ENCODE measurements around the gene TTC9.

DNA sequence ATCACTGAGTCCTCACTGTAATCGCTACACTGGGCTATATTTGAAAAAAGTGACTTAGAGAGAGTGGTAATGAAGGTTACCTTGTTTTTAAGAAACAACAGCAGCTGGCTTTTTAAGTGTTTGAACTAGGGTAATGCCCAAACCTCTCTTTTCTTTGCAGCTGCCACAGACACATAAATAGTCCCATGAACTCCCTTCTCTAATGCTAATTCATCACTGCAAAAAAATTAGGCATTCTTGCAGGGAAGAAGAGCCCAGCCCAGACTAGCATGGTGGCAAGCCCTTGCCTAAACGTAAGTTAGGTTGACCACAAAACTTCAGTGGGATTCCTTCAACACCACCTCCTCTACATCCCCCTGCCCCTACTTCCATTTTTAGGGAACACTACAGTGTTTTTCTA is 23.4 kb upstream of the TTC9 start:
- TF ChIP-seq CTCF (IDR thresholded peaks at IDR 0.05) (no peak), POLR2A (IDR thresholded peaks at IDR 0.05) (no peak)

Measured in lower leg skin (tissue), 3 donors.